ENCODE results near the gene KIF4A.

- no peak for TF ChIP-seq CTCF (IDR thresholded peaks at IDR 0.05)
- TF ChIP-seq POLR2A (IDR thresholded peaks at IDR 0.05), result no peak
Measured at GRCh38 chrX:70411475-70411874, 121.6 kb downstream of the KIF4A start.
